CD8-positive, alpha-beta memory T cell (primary cell): Measurements from ENCODE around the gene APH1A. TPM values are rescaled to one million over a fixed set of nuclear protein-coding genes. Genes with fewer than 3 reads are reported as not detected.

ENCODE experiments used
- CTCF ChIA-PET: fragments of 350-600 bp; sonication (Branson Sonifier 250); formaldehyde crosslinking; loops from one replicate; lab custom pipeline; 2021; ENCODE audit warnings: antibody characterized with exemption; lab: Charles Lee
- POLR2A ChIA-PET: fragments of 350-600 bp; sonication (Branson Sonifier 250); formaldehyde crosslinking; loops from one replicate; lab custom pipeline; 2021; ENCODE audit warnings: antibody characterized with exemption; lab: Charles Lee
- DNase-seq, 5 donors: peaks; one replicate each; pipeline versions ENCODE4 v3.0.0 to v3.0.0-alpha.2; 2020 to 2022; ENCODE audit warnings: mixed read lengths in 1 of 5
- H3K27ac ChIP-seq: one replicate; pipeline ENCODE4 v1.7.0; 2013; ENCODE audit warnings: low read depth, mild to moderate bottlenecking, low read length, moderate library complexity
- H3K27me3 ChIP-seq: 2 replicates; pipeline ENCODE4 v1.7.0; 2013; ENCODE audit warnings: low read length, mild to moderate bottlenecking; ENCODE audit not compliant: insufficient read depth, poor library complexity, severe bottlenecking
- H3K36me3 ChIP-seq: 2 replicates; pipeline ENCODE4 v1.7.0; 2013; ENCODE audit warnings: mild to moderate bottlenecking, low read length, moderate library complexity; ENCODE audit not compliant: insufficient read depth
- H3K4me1 ChIP-seq: 2 replicates; pipeline ENCODE4 v1.7.0; 2013; ENCODE audit warnings: mild to moderate bottlenecking, low read length, moderate library complexity; ENCODE audit not compliant: insufficient read depth
- H3K4me3 ChIP-seq: 2 replicates; pipeline ENCODE4 v1.7.0; 2013; ENCODE audit warnings: mild to moderate bottlenecking, low read length
- H3K9me3 ChIP-seq: 2 replicates; pipeline ENCODE4 v1.7.0; 2013; ENCODE audit warnings: mild to moderate bottlenecking, low read length
- H3K27ac Mint-ChIP-seq, 8 donors: one replicate each; pipeline ENCODE4 v1.8.0; 2020 to 2021; ENCODE audit warnings: mixed read lengths in 8 of 8, mild to moderate bottlenecking in 6 of 8, inconsistent platforms in 3 of 8, moderate library complexity in 3 of 8
- H3K27me3 Mint-ChIP-seq, 2 donors: one replicate each; pipeline ENCODE4 v1.8.0; 2020 to 2021; ENCODE audit warnings: mixed read lengths in 2 of 2, mild to moderate bottlenecking in 1 of 2, moderate library complexity in 1 of 2
- H3K36me3 Mint-ChIP-seq, 3 donors: one replicate each; pipeline ENCODE4 v1.8.0; 2020 to 2021; ENCODE audit warnings: mixed read lengths in 3 of 3, inconsistent platforms in 1 of 3, mild to moderate bottlenecking in 1 of 3
- H3K4me1 Mint-ChIP-seq, 3 donors: one replicate each; pipeline ENCODE4 v1.8.0; 2020 to 2021; ENCODE audit warnings: mixed read lengths in 3 of 3, inconsistent platforms in 1 of 3, mild to moderate bottlenecking in 1 of 3
- H3K4me3 Mint-ChIP-seq, 7 donors: one replicate each; pipeline ENCODE4 v1.8.0; 2020 to 2021; ENCODE audit warnings: mixed read lengths in 7 of 7, mild to moderate bottlenecking in 6 of 7, moderate library complexity in 4 of 7, inconsistent platforms in 2 of 7
- H3K9me3 Mint-ChIP-seq, 5 donors: one replicate each; pipeline ENCODE4 v1.8.0; 2020 to 2022; ENCODE audit warnings: mixed read lengths in 5 of 5, mild to moderate bottlenecking in 3 of 5, moderate library complexity in 2 of 5, inconsistent platforms in 1 of 5
- polyA plus RNA-seq: library from polyadenylated mRNA; unstranded; fragments of 300-500 nt; fragmentation: Illumina TruSeq; gene quantifications from one replicate; pipeline ENCODE4 v1.2.3, GENCODE V29; 2021
- total RNA-seq, 2 experiments: library from RNA; stranded (reverse); gene quantifications; one replicate each; pipeline ENCODE4 v1.2.3, GENCODE V29; 2021

APH1A gene
- total and polyA plus RNA-seq, 3 experiments from 2014 or later: 63.4 to 140 (median 139) TPM

- Mint-ChIP-seq H3K27ac (peak overlapping the region in 1 of 8 donors; percentile 27), H3K4me3 (no peak overlapping the region), H3K4me1 (peaks cover 18 to 25% (median 18%) of the 10 kb centered on the region in 3 donors), H3K27me3 (peaks cover 5 to 9% of the 10 kb centered on the region in 2 donors), H3K9me3 (no peaks in the 10 kb centered on the region), H3K36me3 (peaks cover 0 to 42% (median 6%) of the 10 kb centered on the region in 3 donors)
- POLR2A ChIA-PET: no interaction called here
- Histone ChIP-seq H3K4me1 (peaks cover 16% of the 10 kb centered on the region), H3K4me3 (no peak overlapping the region), H3K27me3 (no peaks in the 10 kb centered on the region), H3K9me3 (no peaks in the 10 kb centered on the region), H3K27ac (no peak overlapping the region), H3K36me3 (peaks cover 18% of the 10 kb centered on the region)
- DNase-seq: no peak
- CTCF ChIA-PET: interaction anchor here (1.5 kb wide), 1 partner anchor 14 kb away, joined by 5 read pairs; no protein-coding TSS in a partner anchor
Observed at GRCh38 chr1:150263549-150263948, 5.3 kb downstream of the APH1A start.

GRCh38 chr1:150262388-150263320 lies 6.2 kb downstream of the APH1A start:
- no peak for DNase-seq
- Mint-ChIP-seq H3K36me3 (peaks cover 0 to 33% (median 6%) of the 10 kb centered on the region in 3 donors), H3K9me3 (peaks cover 0 to 1% (median 0%) of the 10 kb centered on the region in 5 donors), H3K27me3 (peaks cover 14 to 15% of the 10 kb centered on the region in 2 donors), H3K4me3 (no peak overlapping the region), H3K4me1 (peaks cover 9 to 16% (median 9%) of the 10 kb centered on the region in 3 donors), H3K27ac (peak overlapping the region in 4 of 8 donors; percentile 20 to 80 (median 62))
- H3K27me3 ChIP-seq: no peaks in the 10 kb centered on the region
- CTCF ChIA-PET: interaction anchor here (1.4 to 2.3 kb wide), 3 partner anchors 10 to 19 kb away, joined by 3 to 9 read pairs (median 5); no protein-coding TSS in a partner anchor
- POLR2A ChIA-PET: no interaction called here
- H3K4me3 ChIP-seq: no peak overlapping the region
- peaks cover 9% of the 10 kb centered on the region for H3K4me1 ChIP-seq
- peaks cover 18% of the 10 kb centered on the region for H3K36me3 ChIP-seq
- H3K27ac ChIP-seq: no peak overlapping the region
- H3K9me3 ChIP-seq: no peaks in the 10 kb centered on the region

- POLR2A ChIA-PET: interaction anchor here (0.6 kb wide), 1 partner anchor 1231 kb away, joined by 3 read pairs; no protein-coding TSS in a partner anchor
- H3K4me3 Mint-ChIP-seq: no peak overlapping the region
Observed at GRCh38 chr1:150261367-150261766, 7.4 kb downstream of the APH1A start.

GRCh38 chr1:150259758-150260669 lies 8.8 kb downstream of the APH1A start:
- CTCF ChIA-PET: interaction anchor here (0.8 kb wide), 1 partner anchor 9 kb away, joined by 3 read pairs; the partner anchor contains the start of gene APH1A
- peaks cover 0 to 7% (median 3%) of the 10 kb centered on the region in 3 donors for H3K36me3 Mint-ChIP-seq
- H3K4me1 Mint-ChIP-seq: peaks cover 12 to 18% (median 14%) of the 10 kb centered on the region in 3 donors
- H3K4me3 ChIP-seq: no peak overlapping the region
- peak overlapping the region in 2 of 8 donors; percentile 10 to 77 for H3K27ac Mint-ChIP-seq
- H3K9me3 Mint-ChIP-seq: peaks cover 0 to 3% (median 0%) of the 10 kb centered on the region in 5 donors
- H3K36me3 ChIP-seq: no peaks in the 10 kb centered on the region
- H3K27me3 Mint-ChIP-seq: peaks cover 30 to 37% of the 10 kb centered on the region in 2 donors
- H3K4me1 ChIP-seq: peaks cover 12% of the 10 kb centered on the region
- no peak overlapping the region for H3K4me3 Mint-ChIP-seq
- H3K9me3 ChIP-seq: no peaks in the 10 kb centered on the region
- no peak for DNase-seq
- peak overlapping the region; percentile 21 for H3K27ac ChIP-seq
- peaks cover 16% of the 10 kb centered on the region for H3K27me3 ChIP-seq
- POLR2A ChIA-PET: no interaction called here

More at GRCh38 chr1:150261367-150261766, 7.4 kb downstream of the APH1A start:
- Histone ChIP-seq H3K27ac (no peak overlapping the region), H3K9me3 (no peaks in the 10 kb centered on the region), H3K4me3 (no peak overlapping the region), H3K27me3 (peaks cover 13% of the 10 kb centered on the region), H3K36me3 (peaks cover 11% of the 10 kb centered on the region), H3K4me1 (peaks cover 2% of the 10 kb centered on the region)
- Mint-ChIP-seq H3K27me3 (peaks cover 27% of the 10 kb centered on the region in 2 donors), H3K36me3 (peaks cover 0 to 21% (median 5%) of the 10 kb centered on the region in 3 donors), H3K27ac (no peak overlapping the region), H3K4me1 (peaks cover under 1 to 11% (median 4%) of the 10 kb centered on the region in 3 donors), H3K9me3 (peaks cover 0 to 3% (median 0%) of the 10 kb centered on the region in 5 donors)
- CTCF ChIA-PET: interaction anchor here (1.4 to 2.3 kb wide), 2 partner anchors 12 to 20 kb away, joined by 3 to 9 read pairs; no protein-coding TSS in a partner anchor
- no peak for DNase-seq

GRCh38 chr1:150259217-150259616 lies 9.6 kb downstream of the APH1A start:
- no peaks in the 10 kb centered on the region for H3K36me3 Mint-ChIP-seq
- no peaks in the 10 kb centered on the region for H3K36me3 ChIP-seq
- H3K4me3 ChIP-seq: no peak overlapping the region
- H3K9me3 ChIP-seq: no peaks in the 10 kb centered on the region
- DNase-seq: no peak
- no peak overlapping the region for H3K27ac ChIP-seq
- peaks cover 16% of the 10 kb centered on the region for H3K27me3 ChIP-seq
- H3K4me1 ChIP-seq: peaks cover 12% of the 10 kb centered on the region
- ChIA-PET CTCF (no interaction called here), POLR2A (no interaction called here)
- peaks cover 0 to 3% (median 0%) of the 10 kb centered on the region in 5 donors for H3K9me3 Mint-ChIP-seq
- H3K27ac Mint-ChIP-seq: no peak overlapping the region
- peaks cover 12 to 18% (median 14%) of the 10 kb centered on the region in 3 donors for H3K4me1 Mint-ChIP-seq
- peaks cover 30 to 40% of the 10 kb centered on the region in 2 donors for H3K27me3 Mint-ChIP-seq
- H3K4me3 Mint-ChIP-seq: no peak overlapping the region

GRCh38 chr1:150257624-150258585 lies 10.9 kb downstream of the APH1A start, which contains the start of gene CA14:
CA14 (plus strand) TSS chr1:150257774; CDS start chr1:150258129, 355 bp downstream.
- no peak within 1 kb of the TSS for H3K4me3 ChIP-seq
- peaks cover 36 to 45% of the 10 kb centered on the region in 2 donors for H3K27me3 Mint-ChIP-seq
- peak within 1 kb of the TSS in 2 of 7 donors; percentile 16 to 21 for H3K4me3 Mint-ChIP-seq
- ChIA-PET CTCF (interaction anchor here (1.6 to 3.7 kb wide), 3 partner anchors 13 to 60 kb away, joined by 3 to 32 read pairs (median 11); partner anchors contain the start of genes APH1A and C1orf54), POLR2A (interaction anchor here (0.8 kb wide), 1 partner anchor 11 kb away, joined by 5 read pairs; no protein-coding TSS in a partner anchor)
- peaks cover 16% of the 10 kb centered on the region for H3K27me3 ChIP-seq
- DNase-seq: no peak
- no peaks in the 10 kb centered on the region for H3K36me3 ChIP-seq
- H3K9me3 ChIP-seq: no peaks in the 10 kb centered on the region
- H3K4me1 Mint-ChIP-seq: peaks cover 12 to 18% (median 14%) of the 10 kb centered on the region in 3 donors
- no peaks in the 10 kb centered on the region for H3K36me3 Mint-ChIP-seq
- no peak within 1 kb of the TSS for H3K27ac ChIP-seq
- H3K27ac Mint-ChIP-seq: peak within 1 kb of the TSS in 2 of 8 donors; percentile 14 to 47
- peaks cover 0 to 3% (median 0%) of the 10 kb centered on the region in 5 donors for H3K9me3 Mint-ChIP-seq
- peaks cover 12% of the 10 kb centered on the region for H3K4me1 ChIP-seq
